Tibial artery (tissue), 4 donors: ENCODE data around the gene ANXA8L1.
"Not testable (repeated sequence)": the region's sequence is repeated elsewhere in the genome, so short reads cannot be mapped to it uniquely, and the experiment has no call there.

Experiments
- DNase-seq, 2 donors: peaks; one replicate each; pipeline ENCODE4 v3.0.0-alpha.2; 2019
- H3K27ac ChIP-seq, 2 donors: fragments of 200-600 bp; sonication (generic) in 1 of 2; 1 replicate in 1 of 2; 2 replicates in 1 of 2; pipeline ENCODE4 v1.5.1; 2018 to 2019; ENCODE audit warnings: mild to moderate bottlenecking in 1 of 2
- H3K27me3 ChIP-seq, 2 donors: fragments of 200-600 bp; sonication (generic) in 1 of 2; one replicate each; pipeline versions ENCODE4 v1.5.1 to v1.6.0; 2016 to 2019
- H3K36me3 ChIP-seq, 3 donors: fragments of 200-600 bp; sonication (generic) in 2 of 3; one replicate each; pipeline ENCODE4 v1.5.1; 2016 to 2019; ENCODE audit warnings: mild to moderate bottlenecking in 2 of 3
- H3K4me1 ChIP-seq, 4 donors: fragments of 200-600 bp; sonication (generic) in 2 of 4; 1 replicate in 3 of 4; 2 replicates in 1 of 4; pipeline ENCODE4 v1.5.1; 2016 to 2019
- H3K4me3 ChIP-seq, 2 donors: fragments of 200-600 bp; sonication (generic) in 1 of 2; 1 replicate in 1 of 2; 2 replicates in 1 of 2; pipeline ENCODE4 v1.5.1; 2018 to 2019; ENCODE audit warnings: mild to moderate bottlenecking in 2 of 2
- H3K9me3 ChIP-seq, 3 donors: fragments of 200-600 bp; sonication (generic) in 1 of 3; one replicate each; pipeline ENCODE4 v1.5.1; 2016 to 2019
- CTCF ChIP-seq, 2 experiments: fragments of 200-600 bp in 1 of 2; fragments of 450-650 bp in 1 of 2; IDR thresholded peaks; one replicate each; pipeline ENCODE4 v1.5.1; 2017 to 2019; ENCODE audit warnings: antibody characterized with exemption in 2 of 2, mild to moderate bottlenecking in 1 of 2, moderate library complexity in 1 of 2
- intact Hi-C: fragments of 100-400 bp; cut with DNase I; formaldehyde crosslinking; loops from one replicate; pipeline ENCODE4 v1.15.0; 2023; ENCODE audit warnings: low total_unique reads

The ANXA8L1 gene

GRCh38 chr10:46329690-46330016 is 45.9 kb upstream of the ANXA8L1 start:
- no peak overlapping the region for H3K4me3 ChIP-seq
- no peaks in the 10 kb centered on the region for H3K27me3 ChIP-seq
- no peak for TF ChIP-seq CTCF (IDR thresholded peaks at IDR 0.05)
- no peaks in the 10 kb centered on the region for H3K36me3 ChIP-seq
- H3K4me1 ChIP-seq = peaks cover 0 to 15% (median 7%) of the 10 kb centered on the region in 4 donors
- intact Hi-C loops = loop anchor here (10.0 kb wide), 1 partner anchor 105 kb away; no protein-coding TSS in a partner anchor
- H3K9me3 ChIP-seq = no peaks in the 10 kb centered on the region
- H3K27ac ChIP-seq = no peak overlapping the region
- DNase-seq = no peak

DNA sequence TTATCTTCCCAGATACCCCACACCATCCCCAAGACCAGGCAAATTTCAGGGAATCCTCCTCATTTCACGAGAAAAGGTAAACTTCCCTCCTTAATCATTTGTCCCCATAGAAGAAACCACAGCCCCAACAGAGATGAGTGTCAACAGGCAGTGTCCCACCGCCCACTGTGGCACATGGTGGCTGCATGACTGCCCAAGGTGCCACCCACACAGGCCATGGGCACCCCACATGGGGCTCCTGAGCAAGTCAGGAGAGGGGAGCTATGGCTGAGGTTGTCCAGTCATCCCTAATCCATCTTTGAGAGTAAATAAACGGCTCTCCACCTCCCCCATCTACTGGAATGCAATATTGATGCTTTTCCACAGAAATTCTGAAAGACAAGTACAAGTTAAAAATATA is 44.7 kb upstream of the ANXA8L1 start:
- TF ChIP-seq CTCF (IDR thresholded peaks at IDR 0.05) = no peak
- H3K27me3 ChIP-seq = no peaks in the 10 kb centered on the region
- no peak for DNase-seq
- no peaks in the 10 kb centered on the region for H3K36me3 ChIP-seq
- H3K4me1 ChIP-seq = peaks cover 0 to 5% (median 2%) of the 10 kb centered on the region in 4 donors
- no peak overlapping the region for H3K4me3 ChIP-seq
- intact Hi-C loops = no loop called here
- no peaks in the 10 kb centered on the region for H3K9me3 ChIP-seq
- no peak overlapping the region for H3K27ac ChIP-seq

- intact Hi-C loops, H3K27ac ChIP-seq, H3K27me3 ChIP-seq, H3K36me3 ChIP-seq, DNase-seq, H3K4me1 ChIP-seq, H3K4me3 ChIP-seq, H3K9me3 ChIP-seq: not testable (repeated sequence)
Observed at GRCh38 chr10:46365484-46365883, 10.1 kb upstream of the ANXA8L1 start.

GRCh38 chr10:46367209-46367608 is 8.4 kb upstream of the ANXA8L1 start:
- DNase-seq, H3K4me1 ChIP-seq, H3K4me3 ChIP-seq, intact Hi-C loops, H3K27me3 ChIP-seq, H3K27ac ChIP-seq, H3K9me3 ChIP-seq, H3K36me3 ChIP-seq: not testable (repeated sequence)

- intact Hi-C loops, DNase-seq, H3K9me3 ChIP-seq: not testable (repeated sequence)
Observed at GRCh38 chr10:46367666-46368240, 7.8 kb upstream of the ANXA8L1 start.

DNA sequence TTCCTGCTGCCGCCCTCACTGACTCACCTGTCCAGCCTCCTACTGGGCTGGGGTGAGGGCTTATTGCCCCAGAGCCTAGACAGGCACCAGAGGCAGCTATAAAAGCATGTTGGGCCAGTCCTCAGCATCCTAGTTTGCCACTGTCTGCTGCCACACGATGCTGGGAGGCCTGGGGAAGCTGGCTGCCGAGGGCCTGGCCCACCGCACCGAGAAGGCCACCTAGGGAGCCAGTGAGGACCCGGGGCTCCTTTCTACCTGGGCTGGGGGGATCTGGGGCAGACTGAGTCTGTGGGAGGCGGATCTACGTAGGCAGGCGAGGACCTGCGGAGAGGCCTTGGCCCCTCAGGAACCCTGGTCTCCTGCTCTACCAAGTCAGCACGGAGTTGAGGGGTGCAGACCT is 6.6 kb upstream of the ANXA8L1 start:
- intact Hi-C loops, H3K9me3 ChIP-seq, H3K4me1 ChIP-seq, H3K27me3 ChIP-seq, DNase-seq, H3K4me3 ChIP-seq, H3K36me3 ChIP-seq, H3K27ac ChIP-seq: not testable (repeated sequence)

More at GRCh38 chr10:46367666-46368240, 7.8 kb upstream of the ANXA8L1 start:
- H3K4me3 ChIP-seq, H3K27ac ChIP-seq, H3K36me3 ChIP-seq, H3K27me3 ChIP-seq, H3K4me1 ChIP-seq: not testable (repeated sequence)

DNA sequence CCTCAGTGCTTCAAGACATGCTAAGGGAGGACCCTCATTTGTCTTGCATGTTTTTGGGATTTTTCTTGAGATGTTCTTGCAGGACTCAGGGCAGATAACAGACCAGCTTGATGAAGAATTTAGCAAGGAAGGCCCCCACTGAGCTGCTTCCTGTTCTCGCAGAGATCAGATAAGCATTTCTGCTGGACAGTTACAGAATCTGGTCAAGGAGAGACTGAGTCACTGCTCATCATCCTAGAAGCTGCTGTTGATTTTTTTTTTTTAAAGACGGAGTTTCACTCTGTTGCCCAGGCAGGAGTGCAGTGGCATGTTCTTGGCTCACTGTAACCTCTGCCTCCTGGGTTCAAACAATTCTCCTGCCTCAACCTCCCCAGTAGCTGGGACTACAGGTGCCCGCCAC is 1.2 kb upstream of the ANXA8L1 start:
- DNase-seq, intact Hi-C loops, H3K4me1 ChIP-seq, H3K27ac ChIP-seq, H3K36me3 ChIP-seq, H3K27me3 ChIP-seq, H3K4me3 ChIP-seq, H3K9me3 ChIP-seq: not testable (repeated sequence)

- intact Hi-C loops, H3K9me3 ChIP-seq: not testable (repeated sequence)
Observed at GRCh38 chr10:46377022-46377421, 1.4 kb downstream of the ANXA8L1 start.

GRCh38 chr10:46377651-46378050 is 2.1 kb downstream of the ANXA8L1 start:
- H3K4me1 ChIP-seq, H3K27ac ChIP-seq, H3K36me3 ChIP-seq, H3K27me3 ChIP-seq, intact Hi-C loops, H3K9me3 ChIP-seq, DNase-seq, H3K4me3 ChIP-seq: not testable (repeated sequence)

More at GRCh38 chr10:46377022-46377421, 1.4 kb downstream of the ANXA8L1 start:
- not testable (repeated sequence) for H3K36me3 ChIP-seq, H3K4me1 ChIP-seq, H3K27me3 ChIP-seq, DNase-seq, H3K4me3 ChIP-seq, H3K27ac ChIP-seq

GRCh38 chr10:46378108-46378507 is 2.5 kb downstream of the ANXA8L1 start:
- DNase-seq, H3K4me3 ChIP-seq, H3K9me3 ChIP-seq, H3K4me1 ChIP-seq, H3K36me3 ChIP-seq, intact Hi-C loops, H3K27ac ChIP-seq, H3K27me3 ChIP-seq: not testable (repeated sequence)

DNA sequence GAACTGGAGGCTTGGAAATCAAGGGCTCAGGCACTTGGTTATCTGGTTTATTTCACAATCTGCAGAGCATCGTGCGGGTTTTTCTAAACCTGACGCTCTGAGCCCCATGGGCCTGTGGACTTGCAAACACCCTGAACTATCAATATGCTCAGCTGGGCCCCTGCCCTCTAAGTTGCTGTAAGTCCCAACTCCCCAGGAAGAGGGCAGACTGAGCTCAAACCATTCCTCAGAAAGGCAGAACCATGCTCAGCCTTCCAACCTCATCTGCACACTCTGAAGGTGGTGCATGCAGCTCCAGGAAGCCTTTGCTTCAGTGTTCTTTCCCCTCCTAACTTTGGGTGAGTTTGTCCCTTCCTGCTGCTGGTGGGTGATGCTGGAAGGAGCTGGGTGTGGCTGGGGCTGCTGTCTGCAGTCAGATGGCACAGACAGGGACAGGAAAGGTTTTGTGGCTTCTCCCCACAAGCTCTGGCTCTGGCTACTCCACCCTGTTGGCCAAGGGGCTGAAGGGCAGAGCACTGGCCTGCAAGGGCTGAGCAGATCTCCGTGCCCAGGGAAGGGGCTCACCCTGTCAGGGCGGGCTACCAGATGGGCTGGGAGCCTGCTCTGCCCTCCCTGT is 3.8 kb downstream of the ANXA8L1 start:
- H3K4me3 ChIP-seq, DNase-seq, H3K27ac ChIP-seq, H3K27me3 ChIP-seq, H3K9me3 ChIP-seq, H3K36me3 ChIP-seq, H3K4me1 ChIP-seq, intact Hi-C loops: not testable (repeated sequence)

- H3K4me3 ChIP-seq, H3K27ac ChIP-seq, H3K27me3 ChIP-seq, DNase-seq, intact Hi-C loops, H3K9me3 ChIP-seq, H3K4me1 ChIP-seq, H3K36me3 ChIP-seq: not testable (repeated sequence)
Observed at GRCh38 chr10:46385858-46386257, 10.3 kb downstream of the ANXA8L1 start.

GRCh38 chr10:46386694-46387093 is 11.1 kb downstream of the ANXA8L1 start:
- H3K27ac ChIP-seq, H3K36me3 ChIP-seq, DNase-seq, H3K27me3 ChIP-seq, H3K4me1 ChIP-seq, H3K4me3 ChIP-seq, H3K9me3 ChIP-seq, intact Hi-C loops: not testable (repeated sequence)
